Measurements from ENCODE around the gene CYP24A1.

The CYP24A1 gene

DNA sequence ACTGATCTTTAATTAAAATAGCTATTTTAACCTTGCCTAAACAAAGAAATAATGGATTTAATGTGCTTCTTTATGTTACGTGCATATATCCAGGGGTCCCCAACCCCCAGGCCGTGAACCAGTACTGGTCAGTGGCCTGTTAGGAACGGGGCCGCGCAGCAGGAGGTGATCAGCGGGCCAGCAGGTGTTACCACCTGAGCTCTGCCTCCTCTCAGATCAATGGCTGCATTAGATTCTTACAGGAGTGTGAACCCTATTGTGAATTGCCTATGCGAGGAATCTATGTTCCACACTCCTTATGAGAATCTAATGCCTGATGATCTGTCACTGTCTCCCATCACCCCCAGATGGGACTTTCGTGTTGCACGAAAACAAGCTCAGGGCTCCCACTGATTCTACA, 8.8 kb downstream of the CYP24A1 start:
- TF ChIP-seq CTCF (IDR thresholded peaks at IDR 0.05; ENCODE audit: insufficient read depth, low read depth, low read length, missing control alignments) = no peak
- DNase-seq (ENCODE audit: low read depth) = no peak
- no peak overlapping the region for H3K4me3 ChIP-seq (ENCODE audit: low read depth, low read length)

DNA sequence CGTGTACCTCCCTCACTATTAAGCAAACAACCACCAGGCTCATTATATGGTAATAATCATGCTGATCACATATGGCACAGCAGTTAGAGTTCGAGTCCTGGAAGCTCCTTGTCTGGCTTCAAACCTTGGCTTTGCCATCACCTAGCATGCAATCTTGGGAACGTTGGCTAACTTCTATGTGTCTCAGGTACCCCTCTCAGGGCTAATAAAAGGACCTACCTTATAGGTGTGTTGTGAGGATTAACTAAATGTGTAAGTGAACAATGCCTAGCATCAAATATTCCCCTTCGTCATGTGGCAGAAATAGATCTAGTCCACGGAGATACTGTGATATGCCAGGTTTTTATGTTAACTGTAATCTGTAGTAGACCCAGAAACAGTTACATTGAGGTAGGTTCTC, 10.4 kb downstream of the CYP24A1 start:
- no peak overlapping the region for H3K4me3 ChIP-seq (ENCODE audit: low read depth, low read length)
- TF ChIP-seq CTCF (IDR thresholded peaks at IDR 0.05; ENCODE audit: insufficient read depth, low read depth, low read length, missing control alignments) = no peak
- no peak for DNase-seq (ENCODE audit: low read depth)

DNA sequence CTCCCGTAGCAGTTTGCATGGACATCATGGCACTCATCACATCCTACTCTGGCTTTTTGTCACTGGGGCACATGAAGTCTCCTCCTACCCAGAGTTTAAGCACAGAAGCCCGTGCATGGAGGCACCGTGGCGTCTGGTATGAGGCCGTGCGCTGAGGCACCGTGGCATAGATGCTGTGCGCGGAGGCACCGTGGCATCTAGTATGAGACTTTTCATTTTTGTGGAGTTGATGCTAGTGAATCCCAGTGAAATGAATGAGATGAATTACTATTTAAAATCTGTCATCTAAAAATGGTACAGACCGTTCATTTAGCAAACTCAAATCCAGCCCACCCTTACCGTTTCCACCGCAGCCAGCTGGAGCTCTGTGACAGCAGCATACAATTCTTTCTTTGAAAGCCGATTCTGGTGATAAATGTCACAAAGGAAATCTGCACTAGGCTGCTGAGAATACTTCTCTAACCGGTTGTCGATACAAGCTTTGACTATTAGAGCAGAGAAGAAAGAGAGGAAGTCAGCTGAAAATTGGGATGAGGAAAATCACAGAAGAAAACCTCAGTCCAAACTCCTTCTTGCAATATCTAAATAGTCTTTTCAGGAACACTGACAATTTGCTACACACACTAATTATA, 11.3 kb downstream of the CYP24A1 start:
- no peak overlapping the region for H3K4me3 ChIP-seq (ENCODE audit: low read depth, low read length)
- TF ChIP-seq CTCF (IDR thresholded peaks at IDR 0.05; ENCODE audit: insufficient read depth, low read depth, low read length, missing control alignments) = no peak

DNA sequence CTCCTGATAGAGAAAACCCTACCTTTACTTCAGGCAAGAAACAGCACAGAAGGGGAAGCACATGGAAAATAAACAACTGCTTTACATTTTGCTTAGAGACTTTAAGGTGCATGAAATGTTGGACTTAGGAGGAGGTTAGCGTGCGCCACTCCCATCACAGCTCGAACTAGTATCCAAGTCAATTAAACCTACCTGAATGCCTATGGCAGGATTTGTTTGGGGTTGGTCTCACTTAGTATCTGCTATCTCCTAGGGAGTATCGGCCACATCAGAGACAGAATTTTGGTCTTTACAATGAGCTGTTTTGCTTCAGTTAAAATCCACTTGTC, 12.0 kb downstream of the CYP24A1 start:
- H3K4me3 ChIP-seq (ENCODE audit: low read depth, low read length) = no peak overlapping the region
- TF ChIP-seq CTCF (IDR thresholded peaks at IDR 0.05; ENCODE audit: insufficient read depth, low read depth, low read length, missing control alignments) = no peak
- DNase-seq (ENCODE audit: low read depth) = no peak

More for the DNA sequence above, 11.3 kb downstream of the CYP24A1 start:
- no peak for DNase-seq (ENCODE audit: low read depth)

DNA sequence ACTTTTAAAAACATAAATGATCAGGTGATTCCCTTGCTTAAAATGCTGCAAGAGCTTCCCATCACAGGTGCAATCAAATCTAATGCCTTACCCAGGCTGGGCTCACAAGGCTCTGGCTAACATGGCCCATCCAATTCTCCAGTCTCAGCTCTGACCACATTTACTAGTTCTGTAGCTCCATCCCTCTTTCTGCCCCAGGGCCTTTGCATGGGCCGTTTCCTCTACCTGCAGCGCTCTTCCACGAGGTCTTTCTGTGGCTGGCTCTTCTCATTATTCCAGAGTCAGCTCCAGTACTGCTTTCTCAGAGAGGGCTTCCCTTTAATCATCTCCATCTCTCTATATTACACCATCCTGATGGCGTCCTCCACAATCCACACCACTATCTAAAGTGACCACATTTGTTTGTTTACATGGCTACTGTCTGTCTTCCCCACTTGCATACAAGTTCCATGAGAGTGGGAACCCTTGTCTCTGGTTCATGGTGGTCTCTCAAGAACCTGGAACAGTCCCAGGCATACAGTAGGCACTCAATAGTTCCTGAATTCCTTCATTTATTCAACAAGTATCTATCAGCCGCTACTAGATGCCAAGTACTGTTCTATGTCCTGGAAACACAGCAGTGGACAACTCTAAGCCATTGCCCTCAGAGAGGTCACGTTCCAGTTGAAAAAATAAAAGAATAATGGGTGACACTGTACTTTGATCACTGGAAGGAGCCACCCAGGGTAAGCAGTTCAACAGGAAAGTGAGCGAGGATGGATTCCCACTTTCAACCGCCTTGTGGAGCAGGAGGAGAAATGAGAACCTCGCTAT, 12.6 kb downstream of the CYP24A1 start:
- H3K4me3 ChIP-seq (ENCODE audit: low read depth, low read length) = no peak overlapping the region
- TF ChIP-seq CTCF (IDR thresholded peaks at IDR 0.05; ENCODE audit: insufficient read depth, low read depth, low read length, missing control alignments) = no peak
- no peak for DNase-seq (ENCODE audit: low read depth)

- no peak for TF ChIP-seq CTCF (IDR thresholded peaks at IDR 0.05; ENCODE audit: insufficient read depth, low read depth, low read length, missing control alignments)
- DNase-seq (ENCODE audit: low read depth) = no peak
Measured at GRCh38 chr20:54160065-54161007, 13.4 kb downstream of the CYP24A1 start.

More at GRCh38 chr20:54160065-54161007, 13.4 kb downstream of the CYP24A1 start:
- H3K4me3 ChIP-seq (ENCODE audit: low read depth, low read length) = no peak overlapping the region
